Gastroesophageal sphincter (tissue), 4 donors: ENCODE measurements around the gene FRMPD1. TPM values are rescaled to one million over a fixed set of nuclear protein-coding genes. Genes with fewer than 3 reads are reported as not detected.

Experiments
- ATAC-seq: fragments of 150-250 bp; one replicate; pipeline ENCODE4 v1.9.1; 2016; ENCODE audit warnings: mild to moderate bottlenecking, moderate library complexity
- H3K27ac ChIP-seq, 4 donors: fragments of 200-600 bp; sonication (generic) in 3 of 4; 1 replicate in 3 of 4; 2 replicates in 1 of 4; pipeline ENCODE4 v1.5.1; 2016 to 2019
- H3K27me3 ChIP-seq: fragments of 200-600 bp; sonication (generic); one replicate; pipeline ENCODE4 v1.5.1; 2019
- H3K36me3 ChIP-seq, 2 donors: fragments of 200-600 bp; sonication (generic); one replicate each; pipeline ENCODE4 v1.5.1; 2019; ENCODE audit warnings: control low read depth in 1 of 2
- H3K4me1 ChIP-seq, 3 donors: fragments of 200-600 bp; sonication (generic); 1 replicate in 2 of 3; 2 replicates in 1 of 3; pipeline ENCODE4 v1.5.1; 2016 to 2019; ENCODE audit warnings: control low read depth in 2 of 3
- H3K4me3 ChIP-seq, 2 donors: fragments of 200-600 bp; sonication (generic); one replicate each; pipeline ENCODE4 v1.5.1; 2019; ENCODE audit warnings: mild to moderate bottlenecking in 1 of 2, moderate library complexity in 1 of 2
- H3K9me3 ChIP-seq, 3 donors: fragments of 200-600 bp; sonication (generic); one replicate each; pipeline ENCODE4 v1.5.1; 2017 to 2019; ENCODE audit warnings: control low read depth in 2 of 3
- EP300 ChIP-seq: sonication (generic); formaldehyde crosslinking; IDR thresholded peaks from one replicate; pipeline ENCODE4 v1.6.1; 2017; ENCODE audit warnings: antibody characterized with exemption, mild to moderate bottlenecking
- POLR2A ChIP-seq, 2 donors: fragments of 450-650 bp; IDR thresholded peaks; one replicate each; pipeline ENCODE4 v1.6.1; 2017; ENCODE audit warnings: antibody characterized with exemption in 2 of 2, mild to moderate bottlenecking in 2 of 2, moderate library complexity in 1 of 2
- POLR2AphosphoS5 ChIP-seq: sonication (generic); formaldehyde crosslinking; IDR thresholded peaks from one replicate; pipeline ENCODE4 v1.6.1; 2017; ENCODE audit warnings: antibody characterized with exemption
- WGBS, 2 donors: methylation state at CpG; one replicate each; pipeline ENCODE4 v1.1.5; 2018; ENCODE audit warnings: low coverage in 1 of 2; 5-methylcytosine and 5-hydroxymethylcytosine counted together
- total RNA-seq, 4 donors: library from RNA; depleted of rRNA; stranded (reverse); fragments of >200 nt; gene quantifications; one replicate each; pipeline ENCODE4 v1.1.0, GENCODE V29; 2016
- TF ChIP-seq, protein P1 (sequence below), 4 experiments: fragments of 200-600 bp in 2 of 4; fragments of 450-650 bp in 2 of 4; sonication (generic) in 1 of 4; IDR thresholded peaks; one replicate each; pipeline ENCODE4 v1.5.1; 2017 to 2019; ENCODE audit warnings: antibody characterized with exemption in 4 of 4, mild to moderate bottlenecking in 2 of 4, moderate library complexity in 2 of 4

The FRMPD1 gene
- total RNA-seq, 4 donors from 2014 or later: 0.27 TPM; not detected in 3

GRCh38 chr9:37769306-37769705 lies 118.6 kb downstream of the FRMPD1 start:
- 75 to 85% methylated on average over 4 of the region's 5 CpGs for WGBS, 2 donors
- no peaks in the 10 kb centered on the region for H3K9me3 ChIP-seq
- no peak overlapping the region for H3K4me3 ChIP-seq
- no peaks in the 10 kb centered on the region for H3K4me1 ChIP-seq
- H3K36me3 ChIP-seq: peaks cover 0 to 66% of the 10 kb centered on the region in 2 donors
- no peak overlapping the region for H3K27ac ChIP-seq
- H3K27me3 ChIP-seq: no peaks in the 10 kb centered on the region
- TF ChIP-seq POLR2AphosphoS5: no peak
- no peak for TF ChIP-seq POLR2A (IDR thresholded peaks at IDR 0.05)
- TF ChIP-seq EP300: no peak
- TF ChIP-seq, protein P1, sequence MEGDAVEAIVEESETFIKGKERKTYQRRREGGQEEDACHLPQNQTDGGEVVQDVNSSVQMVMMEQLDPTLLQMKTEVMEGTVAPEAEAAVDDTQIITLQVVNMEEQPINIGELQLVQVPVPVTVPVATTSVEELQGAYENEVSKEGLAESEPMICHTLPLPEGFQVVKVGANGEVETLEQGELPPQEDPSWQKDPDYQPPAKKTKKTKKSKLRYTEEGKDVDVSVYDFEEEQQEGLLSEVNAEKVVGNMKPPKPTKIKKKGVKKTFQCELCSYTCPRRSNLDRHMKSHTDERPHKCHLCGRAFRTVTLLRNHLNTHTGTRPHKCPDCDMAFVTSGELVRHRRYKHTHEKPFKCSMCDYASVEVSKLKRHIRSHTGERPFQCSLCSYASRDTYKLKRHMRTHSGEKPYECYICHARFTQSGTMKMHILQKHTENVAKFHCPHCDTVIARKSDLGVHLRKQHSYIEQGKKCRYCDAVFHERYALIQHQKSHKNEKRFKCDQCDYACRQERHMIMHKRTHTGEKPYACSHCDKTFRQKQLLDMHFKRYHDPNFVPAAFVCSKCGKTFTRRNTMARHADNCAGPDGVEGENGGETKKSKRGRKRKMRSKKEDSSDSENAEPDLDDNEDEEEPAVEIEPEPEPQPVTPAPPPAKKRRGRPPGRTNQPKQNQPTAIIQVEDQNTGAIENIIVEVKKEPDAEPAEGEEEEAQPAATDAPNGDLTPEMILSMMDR (IDR thresholded peaks at IDR 0.05): no peak
- ATAC-seq: no peak

DNA sequence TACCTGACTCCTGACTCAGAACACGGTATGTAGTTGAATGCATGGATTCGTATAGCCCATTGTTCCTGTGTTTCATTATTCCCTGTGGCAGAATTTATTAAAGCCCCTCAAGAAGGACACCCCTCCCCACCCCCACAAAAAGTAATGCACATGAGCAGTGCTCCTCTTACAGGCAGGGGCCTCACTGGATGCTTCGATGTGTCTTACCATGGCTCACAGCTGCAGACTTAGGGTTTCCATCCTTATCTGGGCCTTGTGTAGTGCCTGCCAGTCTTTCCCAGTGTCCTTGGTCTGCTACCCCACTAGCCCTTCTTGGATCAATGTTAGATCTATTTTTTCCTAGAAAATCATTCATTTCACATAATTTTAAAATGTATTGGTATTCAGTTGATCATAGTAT lies 119.2 kb downstream of the FRMPD1 start:
- ATAC-seq: no peak
- Histone ChIP-seq H3K4me1 (no peaks in the 10 kb centered on the region), H3K27me3 (no peaks in the 10 kb centered on the region), H3K9me3 (no peaks in the 10 kb centered on the region), H3K36me3 (peaks cover 0 to 67% of the 10 kb centered on the region in 2 donors), H3K4me3 (no peak overlapping the region), H3K27ac (no peak overlapping the region)
- TF ChIP-seq, protein P1 (IDR thresholded peaks at IDR 0.05): no peak
- no peak for TF ChIP-seq EP300
- 80 to 89% methylated on average over 1 to 3 of the region's 3 CpGs for WGBS, 2 donors

DNA sequence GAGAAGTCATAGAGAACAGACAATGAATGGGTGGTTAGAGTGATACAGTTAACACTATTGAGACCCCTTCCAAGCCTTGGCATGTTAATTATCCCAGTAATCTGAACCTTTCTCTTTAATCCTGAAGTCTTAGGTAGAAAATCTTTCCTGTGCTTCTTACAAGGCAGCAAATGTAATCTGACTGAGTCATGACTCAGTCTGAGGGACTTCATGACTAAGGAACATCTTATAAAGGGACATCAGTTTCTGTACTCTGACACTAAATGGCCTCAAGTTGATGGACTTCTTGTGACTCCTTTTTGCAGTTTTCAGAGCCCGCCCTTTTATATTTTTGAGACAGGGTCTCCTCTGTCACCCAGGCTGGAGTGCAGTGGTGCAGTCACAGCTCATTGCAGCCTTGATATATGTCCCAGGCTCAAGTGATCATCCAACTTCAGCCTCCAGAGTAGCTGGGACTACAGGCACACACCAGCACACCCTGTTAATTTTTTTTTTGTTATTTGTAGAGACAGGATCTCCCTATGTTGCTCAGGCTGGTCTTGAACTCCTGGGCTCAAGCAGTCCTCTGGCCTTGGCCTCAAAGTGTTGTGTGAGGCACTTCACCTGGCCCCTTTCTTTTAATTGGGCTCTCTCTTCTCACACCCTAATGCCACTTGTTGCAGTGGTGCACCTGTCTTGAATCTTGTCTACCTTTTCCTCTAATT lies 124.6 kb downstream of the FRMPD1 start:
- Histone ChIP-seq H3K9me3 (no peaks in the 10 kb centered on the region), H3K27me3 (no peaks in the 10 kb centered on the region), H3K4me3 (no peak overlapping the region), H3K4me1 (no peaks in the 10 kb centered on the region), H3K27ac (no peak overlapping the region), H3K36me3 (peaks cover 0 to 98% of the 10 kb centered on the region in 2 donors)
- no peak for TF ChIP-seq POLR2A (IDR thresholded peaks at IDR 0.05)
- no peak for TF ChIP-seq POLR2AphosphoS5
- TF ChIP-seq EP300: no peak
- TF ChIP-seq, protein P1 (IDR thresholded peaks at IDR 0.05): no peak
- ATAC-seq: no peak
- WGBS, 2 donors: 89 to 100% methylated on average over 1 of the region's 1 CpG

- Histone ChIP-seq H3K4me1 (no peaks in the 10 kb centered on the region), H3K9me3 (no peaks in the 10 kb centered on the region), H3K36me3 (peaks cover 0 to 99% of the 10 kb centered on the region in 2 donors), H3K4me3 (no peak overlapping the region), H3K27ac (no peak overlapping the region), H3K27me3 (no peaks in the 10 kb centered on the region)
- 83% methylated on average over 2 of the region's 5 CpGs; no CpG with 5 or more reads in 1 of the 2 donors for WGBS, 2 donors
- ATAC-seq: no peak
- TF ChIP-seq POLR2AphosphoS5: no peak
- TF ChIP-seq, protein P1 (IDR thresholded peaks at IDR 0.05): no peak
- no peak for TF ChIP-seq EP300
- no peak for TF ChIP-seq POLR2A (IDR thresholded peaks at IDR 0.05)
Measured at GRCh38 chr9:37776328-37776727, 125.6 kb downstream of the FRMPD1 start.

DNA sequence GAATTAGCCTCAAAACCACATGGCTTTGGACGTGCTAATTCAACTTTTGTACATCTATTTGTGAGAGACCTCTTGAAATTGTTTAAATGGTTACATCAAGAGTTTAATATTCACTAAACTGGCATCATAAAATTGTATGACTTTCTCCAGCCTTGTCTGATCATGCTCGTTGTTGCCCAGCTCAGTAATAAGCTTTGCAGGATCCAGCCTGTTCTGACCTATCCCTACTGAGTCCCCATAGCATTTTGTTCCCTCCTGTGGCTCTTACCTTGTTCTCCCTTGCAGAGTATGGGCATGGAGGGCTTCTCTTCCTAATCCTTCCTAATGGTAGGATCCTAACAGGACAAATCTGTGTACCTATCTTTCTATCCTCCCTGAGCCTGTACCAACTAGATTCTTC lies 127.8 kb downstream of the FRMPD1 start:
- no peaks in the 10 kb centered on the region for H3K9me3 ChIP-seq
- 63 to 73% methylated on average over 1 to 2 of the region's 2 CpGs for WGBS, 2 donors
- no peak overlapping the region for H3K27ac ChIP-seq
- peaks cover 0 to 14% (median 0%) of the 10 kb centered on the region in 3 donors for H3K4me1 ChIP-seq
- TF ChIP-seq POLR2A (IDR thresholded peaks at IDR 0.05) (no peak), POLR2AphosphoS5 (no peak), EP300 (no peak)
- TF ChIP-seq, protein P1 (IDR thresholded peaks at IDR 0.05): no peak
- peaks cover 0 to 99% of the 10 kb centered on the region in 2 donors for H3K36me3 ChIP-seq
- no peaks in the 10 kb centered on the region for H3K27me3 ChIP-seq
- ATAC-seq: no peak
- no peak overlapping the region for H3K4me3 ChIP-seq
